Measurements from ENCODE around the gene CGAS. TPM values are rescaled to one million over a fixed set of nuclear protein-coding genes. Genes with fewer than 3 reads are reported as not detected.

The CGAS gene
- total RNA-seq, 1 donor from 2014 or later = 0.16 TPM

DNA sequence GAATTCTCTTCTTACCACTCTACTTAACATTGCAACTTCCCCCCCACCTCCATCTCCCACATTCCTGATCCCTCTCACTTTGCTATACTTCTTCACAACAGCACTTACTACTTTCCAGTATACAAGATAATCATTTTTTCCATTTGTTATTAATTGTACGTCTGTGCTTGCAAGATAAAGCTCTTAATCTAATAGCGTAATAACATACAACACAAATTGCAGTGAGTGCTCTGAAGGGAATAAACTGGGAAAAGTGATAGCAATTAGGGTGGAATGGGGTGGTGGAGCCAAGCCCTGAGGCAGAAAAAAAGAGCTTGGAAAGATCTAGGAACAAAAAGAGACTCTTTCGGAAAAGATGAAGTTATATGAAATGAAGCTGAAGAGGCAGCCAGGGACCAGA, 8.5 kb downstream of the CGAS start:
- Mint-ChIP-seq H3K27me3 (ENCODE audit: low read depth, unreplicated experiment) (no peaks in the 10 kb centered on the region), H3K27ac (ENCODE audit: unreplicated experiment) (no peak overlapping the region), H3K4me3 (ENCODE audit: unreplicated experiment) (no peak overlapping the region), H3K36me3 (ENCODE audit: low read depth, unreplicated experiment) (no peaks in the 10 kb centered on the region), H3K9me3 (ENCODE audit: unreplicated experiment) (no peaks in the 10 kb centered on the region), H3K4me1 (ENCODE audit: low read depth, unreplicated experiment) (no peaks in the 10 kb centered on the region)
- Histone ChIP-seq H3K79me2 (ENCODE audit: insufficient read depth, low read length) (no peaks in the 10 kb centered on the region), H2AFZ (ENCODE audit: low read depth, low read length) (no peak overlapping the region), H3K9ac (ENCODE audit: low read length) (no peak overlapping the region), H3K27me3 (ENCODE audit: insufficient read depth, low read length) (no peaks in the 10 kb centered on the region), H3K4me2 (ENCODE audit: low read length) (no peak overlapping the region), H3K4me3 (ENCODE audit: insufficient read depth, low read depth, low read length) (no peak overlapping the region), H3K27ac (ENCODE audit: low read depth, low read length) (no peak overlapping the region), H3K36me3 (ENCODE audit: insufficient read depth, low read length) (no peaks in the 10 kb centered on the region), H3K4me1 (ENCODE audit: insufficient read depth, low read length) (no peaks in the 10 kb centered on the region), H3K9me3 (ENCODE audit: insufficient read depth, low read depth, low read length) (no peaks in the 10 kb centered on the region), H4K20me1 (ENCODE audit: insufficient read depth, low read length) (no peaks in the 10 kb centered on the region)
- TF ChIP-seq EZH2 (IDR thresholded peaks at IDR 0.05; ENCODE audit: insufficient read depth, low read length) (no peak), CTCF (IDR thresholded peaks at IDR 0.05; ENCODE audit: insufficient read depth, low read depth, low read length) (no peak)
- FAIRE-seq = no peak
- DNase-seq (ENCODE audit: low read depth) = no peak

DNA sequence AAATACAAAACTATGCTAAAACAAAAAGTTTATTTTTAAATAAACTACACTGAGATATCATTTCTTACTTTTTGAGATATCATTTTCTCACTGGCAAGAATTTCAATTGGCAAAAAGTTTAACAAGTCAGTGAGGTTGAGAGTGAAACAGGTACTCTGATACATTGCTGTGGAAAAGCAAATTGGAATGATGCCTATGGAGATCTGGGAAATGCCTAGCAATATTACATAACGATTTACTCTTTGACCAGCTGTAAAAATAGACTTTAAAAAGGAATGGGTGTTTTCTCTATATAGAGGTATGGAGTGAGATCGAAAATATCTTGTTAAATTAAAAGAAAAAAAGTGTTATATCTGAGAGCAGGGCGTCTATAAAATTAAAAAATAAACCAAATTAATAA, 16.9 kb downstream of the CGAS start:
- no peaks in the 10 kb centered on the region for H3K36me3 Mint-ChIP-seq (ENCODE audit: low read depth, unreplicated experiment)
- no peak overlapping the region for H3K4me3 Mint-ChIP-seq (ENCODE audit: unreplicated experiment)
- no peaks in the 10 kb centered on the region for H3K9me3 Mint-ChIP-seq (ENCODE audit: unreplicated experiment)
- H3K9ac ChIP-seq (ENCODE audit: low read length) = no peak overlapping the region
- H3K9me3 ChIP-seq (ENCODE audit: insufficient read depth, low read depth, low read length) = no peaks in the 10 kb centered on the region
- no peak for DNase-seq (ENCODE audit: low read depth)
- H4K20me1 ChIP-seq (ENCODE audit: insufficient read depth, low read length) = no peaks in the 10 kb centered on the region
- no peak for FAIRE-seq
- no peak overlapping the region for H2AFZ ChIP-seq (ENCODE audit: low read depth, low read length)
- H3K27ac Mint-ChIP-seq (ENCODE audit: unreplicated experiment) = no peak overlapping the region
- no peaks in the 10 kb centered on the region for H3K79me2 ChIP-seq (ENCODE audit: insufficient read depth, low read length)
- H3K27ac ChIP-seq (ENCODE audit: low read depth, low read length) = no peak overlapping the region
- H3K36me3 ChIP-seq (ENCODE audit: insufficient read depth, low read length) = no peaks in the 10 kb centered on the region
- no peak overlapping the region for H3K4me3 ChIP-seq (ENCODE audit: insufficient read depth, low read depth, low read length)
- no peaks in the 10 kb centered on the region for H3K4me1 Mint-ChIP-seq (ENCODE audit: low read depth, unreplicated experiment)
- no peaks in the 10 kb centered on the region for H3K4me1 ChIP-seq (ENCODE audit: insufficient read depth, low read length)
- no peaks in the 10 kb centered on the region for H3K27me3 Mint-ChIP-seq (ENCODE audit: low read depth, unreplicated experiment)
- TF ChIP-seq CTCF (IDR thresholded peaks at IDR 0.05; ENCODE audit: insufficient read depth, low read depth, low read length) = no peak
- TF ChIP-seq EZH2 (IDR thresholded peaks at IDR 0.05; ENCODE audit: insufficient read depth, low read length) = no peak
- H3K27me3 ChIP-seq (ENCODE audit: insufficient read depth, low read length) = no peaks in the 10 kb centered on the region
- no peak overlapping the region for H3K4me2 ChIP-seq (ENCODE audit: low read length)

DNA sequence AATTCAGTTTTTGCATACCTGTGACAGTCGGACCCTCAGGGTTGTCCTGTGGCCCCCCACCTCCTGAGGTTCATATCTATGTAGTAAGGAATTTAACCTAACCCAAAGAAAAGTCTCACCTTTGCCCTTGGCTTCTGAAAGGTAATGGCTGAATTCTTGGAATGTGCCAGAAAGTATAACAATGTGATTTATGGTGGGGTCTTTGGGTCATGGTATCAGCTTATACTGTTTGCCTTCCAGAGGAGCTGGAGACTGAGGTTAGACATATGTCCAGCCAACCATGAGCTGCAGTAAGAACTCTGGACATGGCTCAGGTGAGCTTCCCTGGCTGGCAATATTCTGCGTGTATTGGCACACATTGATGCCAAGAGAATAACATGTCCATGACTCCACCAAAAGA, 30.6 kb downstream of the CGAS start:
- DNase-seq (ENCODE audit: low read depth) (no peak), FAIRE-seq (no peak)
- Mint-ChIP-seq H3K27ac (ENCODE audit: unreplicated experiment) (no peak overlapping the region), H3K36me3 (ENCODE audit: low read depth, unreplicated experiment) (no peaks in the 10 kb centered on the region), H3K27me3 (ENCODE audit: low read depth, unreplicated experiment) (no peaks in the 10 kb centered on the region), H3K4me3 (ENCODE audit: unreplicated experiment) (no peak overlapping the region), H3K4me1 (ENCODE audit: low read depth, unreplicated experiment) (no peaks in the 10 kb centered on the region), H3K9me3 (ENCODE audit: unreplicated experiment) (no peaks in the 10 kb centered on the region)
- Histone ChIP-seq H2AFZ (ENCODE audit: low read depth, low read length) (no peak overlapping the region), H3K79me2 (ENCODE audit: insufficient read depth, low read length) (no peaks in the 10 kb centered on the region), H3K4me1 (ENCODE audit: insufficient read depth, low read length) (no peaks in the 10 kb centered on the region), H3K9me3 (ENCODE audit: insufficient read depth, low read depth, low read length) (no peaks in the 10 kb centered on the region), H3K4me2 (ENCODE audit: low read length) (no peak overlapping the region), H3K4me3 (ENCODE audit: insufficient read depth, low read depth, low read length) (no peak overlapping the region), H3K27me3 (ENCODE audit: insufficient read depth, low read length) (no peaks in the 10 kb centered on the region), H3K27ac (ENCODE audit: low read depth, low read length) (no peak overlapping the region), H4K20me1 (ENCODE audit: insufficient read depth, low read length) (no peaks in the 10 kb centered on the region), H3K36me3 (ENCODE audit: insufficient read depth, low read length) (no peaks in the 10 kb centered on the region), H3K9ac (ENCODE audit: low read length) (no peak overlapping the region)
- TF ChIP-seq CTCF (IDR thresholded peaks at IDR 0.05; ENCODE audit: insufficient read depth, low read depth, low read length) = no peak
- no peak for TF ChIP-seq EZH2 (IDR thresholded peaks at IDR 0.05; ENCODE audit: insufficient read depth, low read length)
